CD4-positive, alpha-beta T cell treated with Interleukin-1 beta for 1 hour (primary cell): Measurements from ENCODE around the gene SOX30.
A peak's percentile ranks its signal among the peaks of the same experiment; 100 is the strongest.

Experiments used
- DNase-seq, 2 donors: peaks; one replicate each; pipeline ENCODE4 v3.0.0-alpha.2; 2020 to 2022

Gene SOX30

DNA sequence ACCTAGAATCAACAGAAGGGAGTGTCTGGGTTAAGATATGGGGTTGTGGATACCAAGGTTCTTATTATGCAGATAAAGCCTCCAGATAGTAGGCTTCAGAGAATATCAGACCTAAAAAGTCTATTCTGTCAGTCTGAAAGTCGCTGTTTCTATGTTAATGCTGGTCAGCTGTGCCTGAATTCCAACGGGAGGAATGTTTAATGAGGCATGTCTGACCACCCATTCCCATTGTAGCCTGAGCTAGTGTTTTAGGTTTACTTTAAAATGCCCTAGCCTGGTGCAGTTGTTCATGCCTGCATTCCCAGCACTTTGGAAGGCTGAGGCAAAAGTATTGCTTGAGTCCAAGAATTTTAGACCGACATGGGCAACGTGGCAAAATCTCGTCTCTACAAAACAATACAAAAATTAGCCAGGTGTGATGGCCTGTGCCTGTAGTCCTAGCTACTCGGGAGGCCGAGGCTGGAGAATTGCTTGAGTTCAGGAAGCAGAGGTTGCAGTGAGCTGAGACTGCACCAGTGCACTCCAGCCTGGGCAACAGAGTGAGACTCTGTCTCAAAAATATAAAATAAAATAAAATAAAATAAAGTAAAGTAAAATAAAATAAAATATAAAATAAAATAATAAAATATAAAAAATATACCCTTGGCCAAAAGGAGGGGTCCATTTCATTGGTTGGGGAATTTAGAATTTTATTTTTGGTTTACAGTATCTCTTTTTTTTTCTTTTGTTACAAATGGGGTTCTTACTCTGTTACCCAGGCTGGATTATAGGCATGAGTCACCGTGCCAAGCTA is 7.8 kb upstream of the SOX30 start:
- DNase-seq = no peak

DNA sequence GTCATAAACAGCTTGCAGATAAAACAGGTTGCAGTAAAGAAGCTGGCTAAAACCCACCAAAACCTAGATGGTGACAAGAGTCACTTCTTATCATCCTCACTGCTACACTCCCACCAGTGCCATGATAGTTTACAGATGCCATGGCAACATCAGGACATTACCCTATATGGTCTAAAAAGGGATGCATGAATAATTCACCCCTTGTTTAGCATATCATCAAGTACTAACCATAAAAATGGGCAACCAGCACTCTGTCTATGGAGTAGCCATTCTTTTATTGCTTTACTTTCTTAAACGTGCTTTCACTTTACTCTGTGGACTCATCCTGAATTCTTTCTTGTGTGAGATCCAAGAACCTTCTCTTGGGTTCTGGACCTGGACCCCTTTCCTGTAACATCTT is 6.7 kb upstream of the SOX30 start:
- DNase-seq = no peak

DNA sequence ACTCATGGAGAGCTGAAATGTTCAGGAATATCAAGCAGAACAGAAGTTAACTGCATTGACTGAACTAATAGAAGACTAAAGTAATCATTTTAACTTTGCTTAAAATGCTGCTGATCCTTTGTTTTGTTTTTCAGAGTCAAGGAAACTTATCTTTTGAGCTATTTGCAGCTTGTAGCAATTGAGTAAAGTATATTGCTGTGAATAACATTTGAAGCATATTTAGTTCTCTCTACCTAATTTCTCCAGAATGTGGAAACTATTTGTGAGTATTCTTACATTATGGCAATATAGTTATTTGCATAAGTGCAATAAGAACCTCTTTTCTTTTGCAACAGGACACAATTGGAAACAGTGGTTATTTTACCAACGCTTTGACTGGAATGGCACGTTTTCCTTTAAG is 5.3 kb upstream of the SOX30 start:
- DNase-seq = no peak

DNA sequence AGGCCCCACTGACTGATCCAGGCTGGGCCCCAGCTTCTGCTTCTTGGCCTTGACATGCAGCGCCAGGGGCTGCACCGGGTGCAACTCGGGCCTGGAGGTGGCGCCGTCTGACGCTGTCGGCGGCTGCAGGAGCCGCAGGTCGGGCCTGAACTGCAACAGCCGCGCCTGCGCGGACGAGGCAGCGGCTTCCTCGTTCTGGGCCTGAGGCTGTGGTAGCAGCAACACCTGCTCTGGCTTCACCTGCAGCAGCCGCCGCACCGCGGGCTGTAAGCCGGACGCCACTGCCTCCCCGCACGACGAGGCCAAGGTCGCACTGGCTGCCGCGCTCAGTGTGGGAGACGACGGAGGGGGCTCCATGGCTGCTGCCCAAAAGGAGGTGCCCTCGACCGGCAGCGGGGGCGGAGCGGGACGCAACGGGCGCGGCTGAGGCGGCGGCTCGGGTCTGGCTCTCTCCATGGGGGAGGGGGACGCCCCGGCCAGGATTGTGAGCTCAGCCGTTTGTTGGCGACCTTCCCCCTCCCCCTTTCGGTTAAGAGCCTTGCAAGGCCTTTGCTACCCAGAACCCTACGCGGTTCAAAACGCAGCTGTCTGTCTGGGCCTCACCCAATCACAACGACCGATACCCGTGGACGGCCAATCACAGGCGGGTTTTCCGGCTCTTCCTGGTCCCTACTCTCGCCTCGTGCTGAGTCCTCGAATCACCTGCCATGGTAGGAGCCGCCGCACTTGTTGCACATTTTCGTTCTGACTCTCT is 438 bp downstream of the SOX30 start:
- peak; percentile 86 to 91 for DNase-seq

DNA sequence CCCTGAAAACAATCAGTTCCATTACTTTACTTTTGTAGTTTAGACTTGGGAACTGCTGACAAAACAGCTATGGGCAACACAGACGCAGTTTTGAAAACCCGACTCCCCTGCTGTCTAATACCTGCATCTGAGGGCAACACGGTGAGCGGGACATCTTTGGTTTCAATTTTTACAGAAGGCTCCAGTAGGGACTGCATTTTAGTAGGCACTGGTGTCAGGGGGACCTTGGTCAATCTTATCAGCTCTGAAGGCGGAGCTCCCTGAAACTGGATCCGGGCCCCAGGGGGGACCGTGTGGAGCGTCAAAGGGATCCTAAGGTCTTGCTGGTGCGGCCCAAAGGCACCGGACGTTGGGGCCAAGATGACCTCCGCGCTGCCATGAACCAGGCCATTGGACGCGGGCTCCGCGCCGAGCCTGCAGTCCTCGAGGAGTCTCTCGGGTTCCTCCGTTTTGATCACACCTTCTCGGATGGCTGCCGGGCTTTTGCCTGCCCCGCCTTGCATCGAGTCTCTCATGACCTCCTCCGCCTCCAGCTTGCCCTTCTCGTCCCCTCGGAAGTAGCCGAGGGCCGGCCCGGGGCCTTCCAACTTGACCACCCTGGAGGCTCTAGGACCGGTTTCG is 1.1 kb downstream of the SOX30 start:
- DNase-seq = no peak

DNA sequence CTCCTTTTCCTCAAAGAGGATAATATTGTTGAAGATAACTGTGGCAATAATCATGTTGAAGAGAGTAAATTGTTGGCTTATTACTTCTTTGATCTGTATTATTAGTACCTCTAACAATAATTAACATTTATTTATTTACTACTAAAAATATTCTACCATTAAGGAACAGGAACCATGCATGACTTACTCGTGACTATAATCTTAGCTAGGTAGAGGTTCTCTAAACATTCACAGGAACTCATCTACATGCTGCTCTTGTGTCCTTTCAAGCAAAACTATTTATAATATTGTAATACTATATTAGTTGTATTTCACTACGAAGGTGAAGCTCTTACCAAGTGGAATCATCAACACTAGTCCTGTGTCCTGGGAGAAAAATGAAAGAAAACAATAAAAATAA is 3.1 kb downstream of the SOX30 start:
- no peak for DNase-seq

DNA sequence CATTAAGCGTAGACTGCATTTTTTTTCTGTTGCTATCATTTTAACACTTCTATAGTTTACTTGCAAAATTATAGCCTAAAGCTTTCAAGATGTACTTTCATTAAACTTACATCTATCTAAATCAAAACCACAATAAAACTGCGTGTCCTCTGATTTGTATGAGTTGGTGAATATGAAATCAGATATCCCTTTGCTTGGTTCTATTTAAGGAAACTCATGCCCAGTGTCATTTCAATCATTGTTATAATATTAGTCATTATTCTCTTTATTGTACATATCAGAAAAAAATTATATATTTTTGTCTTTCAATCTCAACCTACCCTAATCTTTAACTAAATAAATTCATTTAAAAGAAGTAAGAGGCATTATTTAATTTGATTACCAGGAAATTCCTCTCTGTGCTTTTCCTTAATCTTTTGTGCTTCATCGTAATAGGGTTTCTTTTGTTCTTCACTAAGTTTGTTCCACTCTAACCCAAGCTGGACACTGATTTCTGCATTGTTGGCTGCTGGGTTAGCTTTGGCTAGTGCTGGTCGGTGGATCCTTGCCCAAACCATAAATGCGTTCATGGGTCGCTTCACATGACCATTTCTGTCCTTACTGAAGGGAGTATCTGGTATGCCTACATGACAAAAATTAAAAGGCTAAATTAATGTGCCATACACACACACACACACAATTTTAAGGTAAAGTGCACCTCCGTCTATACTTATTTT is 3.8 kb downstream of the SOX30 start:
- no peak for DNase-seq

DNA sequence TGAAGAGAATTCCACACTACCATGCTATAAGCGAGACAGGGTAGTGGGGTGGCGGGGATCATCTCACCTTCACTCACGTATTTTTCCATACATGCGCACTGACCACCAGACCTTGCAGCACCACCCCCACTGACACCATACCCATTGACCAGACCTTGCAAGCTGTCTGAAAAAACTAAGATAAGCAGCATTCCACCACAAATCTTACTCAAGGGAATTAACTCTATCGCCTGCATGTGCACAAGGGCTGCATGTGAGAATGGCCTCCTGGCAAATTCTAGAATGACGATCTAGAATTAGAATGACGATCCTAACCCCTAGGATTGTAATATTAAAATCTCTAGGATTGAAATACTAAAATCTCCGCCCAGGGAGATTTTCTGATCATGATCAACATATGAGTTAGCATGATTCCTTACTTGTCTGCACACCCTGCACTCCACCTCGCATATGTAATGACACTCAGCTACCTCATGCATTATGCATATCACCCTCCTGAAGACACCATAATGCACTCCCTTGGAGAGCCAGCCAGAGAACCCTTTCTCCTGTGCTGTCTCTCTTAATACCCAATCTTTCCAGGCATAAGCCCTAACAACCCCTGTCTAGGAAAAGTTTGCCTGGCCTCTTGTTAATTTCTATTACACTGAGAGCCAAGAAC is 11.7 kb downstream of the SOX30 start:
- no peak for DNase-seq

DNA sequence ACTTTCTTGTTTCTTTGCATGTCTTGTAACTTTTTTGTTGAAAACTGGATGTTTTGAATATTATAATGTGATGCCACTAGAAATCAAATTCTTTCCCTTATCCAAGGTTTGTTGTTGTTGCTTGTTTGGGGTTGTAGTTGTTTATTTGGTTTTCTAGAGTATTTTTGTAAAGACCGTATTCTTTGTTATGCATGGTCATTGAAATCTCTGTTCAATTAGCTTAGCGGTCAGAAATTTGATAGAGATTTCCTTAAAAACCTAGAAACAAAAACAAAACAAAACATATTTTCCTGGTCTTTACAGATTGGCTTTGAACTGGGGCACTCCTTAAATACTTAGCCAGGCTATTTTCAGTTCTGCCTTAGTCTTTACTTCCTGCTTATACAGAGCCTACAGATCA is 21.9 kb downstream of the SOX30 start:
- no peak for DNase-seq

DNA sequence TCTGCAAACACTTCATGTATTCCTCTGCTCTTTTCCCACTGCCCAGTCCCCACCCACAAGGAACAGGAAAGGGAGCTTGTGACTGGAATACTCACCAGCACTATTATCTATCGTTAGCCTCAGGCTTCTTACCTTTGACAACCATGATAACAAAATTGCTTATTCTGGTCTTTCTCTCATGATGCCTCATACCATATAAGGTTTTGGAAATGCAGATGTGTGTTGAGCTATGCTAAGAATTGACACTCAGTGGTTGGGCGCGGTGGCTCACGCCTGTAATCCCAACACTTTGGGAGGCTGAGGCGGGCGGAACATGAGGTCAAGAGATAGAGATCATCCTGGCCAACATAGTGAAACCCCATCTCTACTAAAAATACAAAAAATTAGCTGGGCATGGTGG is 25.4 kb downstream of the SOX30 start:
- no peak for DNase-seq

DNA sequence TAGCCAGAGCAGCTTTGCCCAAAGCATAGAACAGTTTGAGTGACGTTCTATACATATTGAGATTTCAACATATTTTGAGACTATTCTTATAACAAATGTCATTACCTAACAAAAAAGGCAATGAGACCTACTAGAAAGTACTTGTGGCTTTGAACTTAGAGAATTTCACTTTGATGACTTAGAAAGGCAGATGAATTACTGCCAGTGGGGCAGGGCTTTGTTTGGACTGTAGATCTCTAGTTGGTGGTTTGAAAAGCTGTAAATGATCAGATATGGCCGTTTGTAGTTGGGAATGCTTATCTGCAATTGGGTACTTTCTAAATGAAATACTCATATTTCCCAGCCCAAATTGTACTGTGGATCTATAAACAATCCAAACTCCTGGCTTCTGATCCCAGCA is 28.1 kb downstream of the SOX30 start:
- no peak for DNase-seq

DNA sequence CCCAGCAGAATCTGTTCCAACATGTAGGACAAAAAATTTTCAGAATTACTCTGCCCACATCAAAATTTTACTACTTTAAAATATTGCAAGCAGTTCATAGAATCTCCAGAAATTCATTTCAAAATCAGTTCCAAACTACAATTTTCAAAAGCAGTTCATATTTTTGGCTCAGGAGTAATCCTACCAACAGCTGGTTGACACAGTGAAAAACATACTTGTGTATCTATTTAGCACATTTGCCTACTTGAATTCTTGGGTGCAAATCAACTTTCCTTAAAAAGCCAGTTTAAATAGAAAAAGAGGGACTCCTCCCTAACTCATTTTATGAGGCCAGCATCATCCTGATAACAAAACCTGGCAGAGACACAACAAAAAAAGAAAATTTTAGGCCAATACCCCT is 31.5 kb downstream of the SOX30 start:
- DNase-seq = no peak

DNA sequence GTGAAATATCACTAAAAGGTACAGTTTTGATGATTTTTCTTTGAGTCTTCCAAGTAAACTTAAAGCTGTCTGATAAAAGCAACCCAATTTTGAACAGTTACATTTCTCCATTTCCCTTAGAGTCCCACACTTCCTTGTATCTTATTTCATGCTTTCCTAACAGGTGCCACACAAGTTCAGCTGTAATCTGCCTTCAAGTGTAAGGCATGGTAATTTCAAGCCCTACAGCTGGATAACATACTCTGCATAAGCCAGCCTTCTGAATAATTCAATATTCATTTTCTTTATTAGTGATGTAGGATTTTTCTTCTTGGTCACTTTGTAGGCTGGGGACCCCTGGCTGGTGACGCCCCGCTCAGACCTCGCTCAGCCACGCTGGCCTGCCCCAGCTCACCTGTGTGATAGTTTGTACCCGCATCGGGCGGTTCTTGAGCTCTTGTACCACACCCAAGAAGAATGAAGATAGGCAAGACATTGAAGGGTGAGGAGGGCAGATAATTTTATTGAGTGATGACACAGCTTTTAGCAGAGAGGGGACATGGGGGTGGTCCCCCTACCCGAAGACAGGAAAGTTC is 34.0 kb downstream of the SOX30 start:
- DNase-seq = no peak

DNA sequence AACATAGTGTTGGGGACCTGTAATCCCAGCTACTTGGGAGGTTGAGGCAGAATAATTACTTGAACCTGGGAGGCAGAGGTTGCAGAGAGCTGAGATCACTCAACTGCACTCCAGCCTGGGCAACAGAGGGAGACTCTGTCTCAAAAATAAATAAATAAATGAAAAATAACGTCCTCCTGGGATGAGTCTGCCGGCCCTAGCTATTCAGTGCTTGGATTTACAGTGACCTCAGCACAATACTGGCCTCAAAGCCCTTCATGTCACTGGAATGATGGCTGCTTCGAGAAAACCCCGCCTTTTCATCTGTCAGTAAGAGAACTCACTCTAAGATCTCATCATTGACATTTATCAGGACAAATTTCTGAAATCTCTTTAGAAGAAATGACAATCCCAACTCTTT is 35.5 kb downstream of the SOX30 start:
- no peak for DNase-seq

DNA sequence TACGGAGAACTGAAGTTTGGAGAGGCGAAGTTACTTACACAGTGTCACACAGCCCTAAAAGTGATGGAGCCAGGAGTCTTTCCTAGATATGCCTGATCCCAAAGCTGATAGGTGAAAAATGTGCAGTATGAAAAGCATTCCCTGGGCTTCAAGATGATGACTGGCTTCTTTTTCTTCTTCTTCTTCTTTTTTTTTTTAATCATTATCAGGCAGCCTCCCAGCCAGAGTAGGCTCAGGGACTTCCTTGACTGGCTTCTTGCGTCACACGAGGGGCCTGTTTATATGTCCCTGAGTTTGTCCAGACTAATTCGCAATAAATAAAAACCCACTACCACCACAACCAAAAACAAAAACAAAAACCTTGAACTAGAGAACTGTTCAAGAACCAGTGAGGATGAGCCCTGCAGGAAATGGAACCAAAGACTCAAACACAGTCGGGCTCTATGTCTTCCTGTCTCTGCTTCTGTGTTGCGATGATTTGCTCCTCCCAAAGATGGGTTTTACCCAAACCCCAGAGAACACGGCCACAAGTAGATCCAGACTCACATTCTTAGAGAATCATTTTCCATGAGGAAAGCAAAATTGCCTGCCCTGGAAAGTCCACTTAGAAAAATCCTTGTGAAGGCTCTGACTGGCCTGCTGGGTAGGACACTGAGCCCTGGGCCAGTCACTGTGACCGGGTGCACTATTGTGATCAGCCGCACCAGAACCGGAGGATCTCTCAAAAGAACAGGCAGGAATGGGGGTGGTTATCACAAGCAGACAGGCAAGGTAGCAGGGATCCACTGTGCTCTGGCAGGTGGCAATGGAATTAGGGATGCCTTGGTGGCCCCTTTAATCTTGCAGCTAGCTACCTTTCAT is 38.6 kb downstream of the SOX30 start:
- DNase-seq = peak; percentile 11 to 22

DNA sequence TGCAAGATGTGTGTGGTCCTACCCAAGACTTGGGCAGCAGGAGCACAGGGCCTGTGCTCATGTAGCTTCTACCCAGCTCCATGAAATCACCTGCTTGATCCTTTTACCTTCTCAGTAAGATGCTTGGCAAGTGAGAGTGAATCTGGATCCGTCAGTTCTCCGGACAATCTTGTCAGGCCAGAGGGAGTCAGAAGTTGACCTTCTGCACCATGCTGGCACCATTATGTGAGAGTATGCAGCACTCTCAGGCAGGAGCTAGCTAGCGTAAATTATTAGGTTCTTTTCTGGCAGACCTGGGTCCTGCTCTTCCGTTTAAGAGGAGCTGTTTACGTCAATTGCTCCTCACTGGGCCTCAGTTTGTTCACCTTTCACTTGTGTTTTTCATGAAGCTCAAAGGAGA is 39.7 kb downstream of the SOX30 start:
- no peak for DNase-seq

DNA sequence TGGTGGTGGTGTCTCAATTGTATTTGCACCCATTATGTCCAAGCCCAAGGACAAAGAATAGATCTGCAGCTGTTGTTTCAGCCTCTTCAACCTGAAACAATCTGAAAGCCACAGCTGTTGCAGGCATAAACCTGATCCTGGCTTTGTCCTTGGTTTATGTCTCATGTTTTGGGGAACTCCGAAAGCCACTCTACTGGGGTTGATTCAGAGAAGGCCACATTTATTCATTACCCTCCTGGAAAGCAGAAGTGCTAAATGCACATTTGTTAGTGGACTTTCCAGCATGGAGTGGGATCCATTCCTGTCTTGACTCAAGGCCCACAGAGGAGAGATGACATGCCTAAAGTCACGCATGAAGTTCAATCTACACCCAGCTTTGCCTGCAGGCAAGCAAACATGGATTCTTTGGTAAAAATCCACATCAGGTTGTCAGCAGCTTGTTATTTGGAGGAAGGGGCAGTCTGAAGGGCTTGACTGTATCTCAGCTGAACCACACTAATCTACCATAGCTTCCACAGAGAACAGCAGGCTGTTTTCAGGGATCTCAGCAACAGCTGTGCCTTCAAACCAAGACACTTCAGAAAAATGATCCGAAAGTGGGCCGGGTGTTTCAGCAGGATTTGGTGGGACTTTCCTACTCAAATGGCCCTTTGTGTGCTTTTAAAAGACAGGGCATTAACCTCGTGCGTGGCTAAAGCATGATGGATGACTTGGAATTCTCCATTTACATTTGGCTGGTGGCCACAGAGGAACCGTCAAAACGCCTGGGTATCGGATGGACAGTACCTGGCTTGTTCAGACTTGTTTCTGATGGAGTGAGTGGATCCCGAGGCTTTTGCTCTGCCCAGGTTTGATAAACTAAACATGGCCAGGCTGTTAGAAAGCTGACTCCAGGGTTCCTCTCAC is 40.4 kb downstream of the SOX30 start:
- DNase-seq = peak in 1 of 2 donors; percentile 15

DNA sequence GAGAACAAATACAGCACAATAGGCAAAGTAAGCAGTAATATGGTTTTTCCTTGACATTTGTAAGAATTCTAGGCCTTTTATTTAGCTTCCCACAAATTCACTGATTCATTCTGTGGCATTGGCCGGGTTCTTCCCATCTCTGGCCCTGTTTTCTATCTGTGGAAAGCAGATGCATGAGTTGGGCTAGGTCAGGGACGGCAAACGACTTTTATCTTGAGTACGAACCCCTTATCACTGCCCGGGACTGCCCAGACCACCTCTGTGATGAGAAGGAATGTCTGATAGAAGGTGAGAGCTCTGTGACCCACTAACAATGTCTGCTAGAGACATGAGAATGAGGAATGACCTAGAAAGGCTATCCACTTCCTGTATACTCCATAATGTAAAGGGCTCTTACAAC is 41.2 kb downstream of the SOX30 start:
- no peak for DNase-seq

DNA sequence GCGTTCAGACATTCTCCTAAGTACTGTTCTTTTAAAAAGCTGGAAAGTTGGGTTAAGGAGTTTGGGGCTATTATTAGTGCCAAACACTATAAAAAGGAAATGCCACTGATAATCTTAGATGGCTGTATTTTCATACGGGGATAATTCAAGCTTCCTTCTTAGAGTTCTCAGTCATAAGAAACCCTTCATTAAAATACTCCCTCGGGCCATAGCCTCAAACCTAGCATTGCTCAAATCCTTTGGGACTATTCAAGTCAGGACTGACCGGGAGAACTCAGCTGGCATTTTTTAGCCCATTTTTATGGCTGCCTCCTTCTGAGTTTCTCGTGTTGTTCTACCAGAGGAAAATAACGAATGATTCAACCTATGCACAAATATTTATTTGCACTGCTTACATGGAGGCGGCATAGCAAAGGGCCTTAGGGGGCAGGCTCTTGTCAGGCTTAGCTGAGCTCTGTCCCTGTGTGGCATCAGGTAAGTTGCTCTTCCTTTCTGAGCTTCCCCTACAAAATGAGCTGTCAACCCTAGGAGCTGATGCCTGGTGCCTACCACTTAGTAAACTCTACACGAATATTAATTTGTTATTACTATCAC is 43.2 kb downstream of the SOX30 start:
- DNase-seq = no peak
